ENCODE measurements around the gene LMTK2.

DNA sequence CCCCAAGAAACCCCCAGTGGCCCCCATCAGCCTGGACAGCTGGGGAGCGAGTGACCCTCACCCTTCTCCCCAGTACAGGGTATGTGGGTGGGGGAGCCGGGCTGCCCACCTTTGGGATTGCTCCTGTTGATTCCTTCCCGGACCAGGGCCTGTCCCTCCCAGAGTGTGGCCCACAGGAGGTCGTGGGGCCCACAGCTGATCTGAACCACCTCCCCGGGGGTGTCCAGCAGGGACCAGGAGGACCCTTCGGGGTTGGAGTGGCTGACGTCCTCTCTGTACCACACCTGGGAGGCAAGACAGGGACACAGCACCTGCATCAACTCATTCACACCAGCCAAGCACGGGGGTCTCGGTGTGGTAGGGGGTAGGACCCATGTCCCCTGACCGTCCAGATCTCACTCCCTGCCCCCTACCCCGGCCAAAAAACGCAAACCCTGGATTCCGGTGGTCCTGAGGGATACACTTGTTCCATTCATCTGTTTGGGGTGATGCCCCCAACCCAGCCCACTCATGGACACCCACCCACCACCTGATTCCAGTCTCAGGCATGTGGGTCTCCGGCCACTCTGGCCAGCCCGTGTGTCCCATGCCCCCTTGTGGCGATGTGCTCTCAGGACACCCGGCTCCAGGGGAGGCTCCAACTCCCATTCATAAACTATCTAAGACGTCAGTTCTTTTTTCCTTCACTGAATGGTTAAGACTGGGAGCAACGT, 134.5 kb downstream of the LMTK2 start:
- TF ChIP-seq, protein P1, sequence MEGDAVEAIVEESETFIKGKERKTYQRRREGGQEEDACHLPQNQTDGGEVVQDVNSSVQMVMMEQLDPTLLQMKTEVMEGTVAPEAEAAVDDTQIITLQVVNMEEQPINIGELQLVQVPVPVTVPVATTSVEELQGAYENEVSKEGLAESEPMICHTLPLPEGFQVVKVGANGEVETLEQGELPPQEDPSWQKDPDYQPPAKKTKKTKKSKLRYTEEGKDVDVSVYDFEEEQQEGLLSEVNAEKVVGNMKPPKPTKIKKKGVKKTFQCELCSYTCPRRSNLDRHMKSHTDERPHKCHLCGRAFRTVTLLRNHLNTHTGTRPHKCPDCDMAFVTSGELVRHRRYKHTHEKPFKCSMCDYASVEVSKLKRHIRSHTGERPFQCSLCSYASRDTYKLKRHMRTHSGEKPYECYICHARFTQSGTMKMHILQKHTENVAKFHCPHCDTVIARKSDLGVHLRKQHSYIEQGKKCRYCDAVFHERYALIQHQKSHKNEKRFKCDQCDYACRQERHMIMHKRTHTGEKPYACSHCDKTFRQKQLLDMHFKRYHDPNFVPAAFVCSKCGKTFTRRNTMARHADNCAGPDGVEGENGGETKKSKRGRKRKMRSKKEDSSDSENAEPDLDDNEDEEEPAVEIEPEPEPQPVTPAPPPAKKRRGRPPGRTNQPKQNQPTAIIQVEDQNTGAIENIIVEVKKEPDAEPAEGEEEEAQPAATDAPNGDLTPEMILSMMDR (IDR thresholded peaks at IDR 0.05), result peak in 3 of 4 experiments; percentile 39 to 56 (median 52)
- no peak for TF ChIP-seq POLR2AphosphoS5 (IDR thresholded peaks at IDR 0.05)
- TF ChIP-seq POLR2A (IDR thresholded peaks at IDR 0.05), result no peak
- TF ChIP-seq EP300 (IDR thresholded peaks at IDR 0.05), result no peak

Data from sigmoid colon (tissue), 4 donors.